ENCODE measurements around the gene RLN3. TPM values are rescaled to one million over a fixed set of nuclear protein-coding genes. Genes with fewer than 3 reads are reported as not detected.

Gene RLN3
- total RNA-seq, 1 experiment from 2014 or later: not detected

GRCh38 chr19:13990085-13990484 lies 37.9 kb upstream of the RLN3 start:
- Histone ChIP-seq H4K20me1 (ENCODE audit: low read length) (no peaks in the 10 kb centered on the region), H3K9ac (ENCODE audit: low read length) (no peak overlapping the region), H3K27me3 (ENCODE audit: low read length) (no peaks in the 10 kb centered on the region), H3K79me2 (ENCODE audit: low read length) (no peaks in the 10 kb centered on the region), H3K27ac (ENCODE audit: low read length) (no peak overlapping the region), H3K9me2 (replicated peaks; ENCODE audit: low read length) (no peaks in the 10 kb centered on the region), H3K4me3 (ENCODE audit: low read length) (no peak overlapping the region), H3K4me1 (ENCODE audit: insufficient read depth, low read length) (no peaks in the 10 kb centered on the region), H3F3A (ENCODE audit: low read length, unreplicated experiment) (no peaks in the 10 kb centered on the region), H3K9me3 (ENCODE audit: low read length) (no peaks in the 10 kb centered on the region), H2AFZ (ENCODE audit: low read length) (no peak overlapping the region), H3K36me3 (ENCODE audit: low read depth, low read length) (peaks cover 3% of the 10 kb centered on the region; the same call in 1 of the 2 replicates), H3K4me2 (ENCODE audit: low read length) (no peak overlapping the region)
- TF ChIP-seq CTCF (conservative IDR thresholded peaks at IDR 0.05; ENCODE audit: low read depth, low read length) (no peak), EZH2 (IDR thresholded peaks at IDR 0.05; ENCODE audit: low read length, unreplicated experiment) (no peak), EZH2phosphoT487 (IDR thresholded peaks at IDR 0.05; ENCODE audit: borderline replicate concordance, low read length) (no peak)
- intact Hi-C loops (cut with micrococcal nuclease): no loop called here
- no TSS peak for BruUV-seq (replicated peaks)
- ChIA-PET CTCF (no interaction called here), POLR2A (ENCODE audit: unreplicated experiment) (no interaction called here)
- ATAC-seq (no peak), DNase-seq (no peak)

GRCh38 chr19:13992025-13992424 lies 35.9 kb upstream of the RLN3 start:
- TF ChIP-seq EZH2phosphoT487 (IDR thresholded peaks at IDR 0.05; ENCODE audit: borderline replicate concordance, low read length) (no peak), CTCF (conservative IDR thresholded peaks at IDR 0.05; ENCODE audit: low read depth, low read length) (no peak), EZH2 (IDR thresholded peaks at IDR 0.05; ENCODE audit: low read length, unreplicated experiment) (no peak)
- ChIA-PET CTCF (no interaction called here), POLR2A (ENCODE audit: unreplicated experiment) (interaction anchor here (0.6 kb wide), 1 partner anchor 15 kb away, joined by 4 read pairs; no protein-coding TSS in a partner anchor)
- Histone ChIP-seq H3K36me3 (ENCODE audit: low read depth, low read length) (peaks cover 3% of the 10 kb centered on the region; the same call in 1 of the 2 replicates), H3K79me2 (ENCODE audit: low read length) (no peaks in the 10 kb centered on the region), H3K27me3 (ENCODE audit: low read length) (no peaks in the 10 kb centered on the region), H4K20me1 (ENCODE audit: low read length) (no peaks in the 10 kb centered on the region), H3K4me3 (ENCODE audit: low read length) (no peak overlapping the region), H3K4me1 (ENCODE audit: insufficient read depth, low read length) (no peaks in the 10 kb centered on the region), H3F3A (ENCODE audit: low read length, unreplicated experiment) (no peaks in the 10 kb centered on the region), H3K4me2 (ENCODE audit: low read length) (no peak overlapping the region), H3K27ac (ENCODE audit: low read length) (no peak overlapping the region), H3K9me2 (replicated peaks; ENCODE audit: low read length) (no peaks in the 10 kb centered on the region), H2AFZ (ENCODE audit: low read length) (no peak overlapping the region), H3K9ac (ENCODE audit: low read length) (no peak overlapping the region), H3K9me3 (ENCODE audit: low read length) (no peaks in the 10 kb centered on the region)
- DNase-seq: no peak
- intact Hi-C loops (cut with micrococcal nuclease): no loop called here
- no peak for ATAC-seq
- no TSS peak for BruUV-seq (replicated peaks)

GRCh38 chr19:13993590-13994300 lies 34.2 kb upstream of the RLN3 start:
- CTCF ChIA-PET: interaction anchor here (0.7 kb wide), 1 partner anchor 38 kb away, joined by 14 read pairs; the partner anchor contains the start of gene IL27RA
- H2AFZ ChIP-seq (ENCODE audit: low read length): no peak overlapping the region
- POLR2A ChIA-PET (ENCODE audit: unreplicated experiment): no interaction called here
- intact Hi-C loops (cut with micrococcal nuclease): no loop called here
- H3K27me3 ChIP-seq (ENCODE audit: low read length): no peaks in the 10 kb centered on the region
- peaks cover 8% of the 10 kb centered on the region for H3K36me3 ChIP-seq (ENCODE audit: low read depth, low read length)
- H3K9ac ChIP-seq (ENCODE audit: low read length): no peak overlapping the region
- H3K79me2 ChIP-seq (ENCODE audit: low read length): no peaks in the 10 kb centered on the region
- H3K9me3 ChIP-seq (ENCODE audit: low read length): no peaks in the 10 kb centered on the region
- no peak overlapping the region for H3K4me2 ChIP-seq (ENCODE audit: low read length)
- no peaks in the 10 kb centered on the region for H3K4me1 ChIP-seq (ENCODE audit: insufficient read depth, low read length)
- H3F3A ChIP-seq (ENCODE audit: low read length, unreplicated experiment): no peaks in the 10 kb centered on the region
- BruUV-seq (replicated peaks): no TSS peak
- no peak for DNase-seq
- TF ChIP-seq CTCF (conservative IDR thresholded peaks at IDR 0.05; ENCODE audit: low read depth, low read length): no peak
- H3K4me3 ChIP-seq (ENCODE audit: low read length): no peak overlapping the region
- H4K20me1 ChIP-seq (ENCODE audit: low read length): no peaks in the 10 kb centered on the region
- H3K27ac ChIP-seq (ENCODE audit: low read length): no peak overlapping the region
- no peaks in the 10 kb centered on the region for H3K9me2 ChIP-seq (replicated peaks; ENCODE audit: low read length)
- ATAC-seq: no peak

Measured in PC-3 (cell line).